Natural killer cell treated with Interleukin-12 subunit alpha and Interleukin-12 subunit beta and Interleukin-15 and Interleukin-18, amount 100 ng/mL, for 72 hours (primary cell): ENCODE data around the gene IL4. TPM values are rescaled to one million over a fixed set of nuclear protein-coding genes. Genes with fewer than 3 reads are reported as not detected.

Experiments
- ATAC-seq, 2 donors: fragments of 150-1000 bp; cut with Tn5 transposase in 1 of 2; sonication (Bioruptor Pico), chemical (Tn5 transposase) in 1 of 2; 2 replicates each; pipeline ENCODE4 v1.10.0; 2021
- DNase-seq: peaks from one replicate; pipeline ENCODE4 v3.0.0; 2022; ENCODE audit warnings: low spot score
- H3K27ac Mint-ChIP-seq, 2 donors: 1 replicate in 1 of 2; 2 replicates in 1 of 2; pipeline ENCODE4 v1.8.0; 2022; ENCODE audit warnings: mixed read lengths in 2 of 2, mild to moderate bottlenecking in 1 of 2, moderate library complexity in 1 of 2
- H3K27me3 Mint-ChIP-seq, 2 donors: 1 replicate in 1 of 2; 2 replicates in 1 of 2; pipeline ENCODE4 v1.8.0; 2022; ENCODE audit warnings: mixed read lengths in 2 of 2
- H3K36me3 Mint-ChIP-seq: one replicate; pipeline ENCODE4 v1.8.0; 2022; ENCODE audit warnings: mixed read lengths
- H3K4me1 Mint-ChIP-seq, 2 donors: 1 replicate in 1 of 2; 2 replicates in 1 of 2; pipeline ENCODE4 v1.8.0; 2022; ENCODE audit warnings: low read depth in 2 of 2, mixed read lengths in 2 of 2, mild to moderate bottlenecking in 1 of 2
- H3K4me3 Mint-ChIP-seq: one replicate; pipeline ENCODE4 v1.8.0; 2022; ENCODE audit warnings: mixed read lengths
- H3K9me3 Mint-ChIP-seq: 2 replicates; pipeline ENCODE4 v1.8.0; 2022; ENCODE audit warnings: mixed read lengths
- total RNA-seq, 2 donors: library from RNA; stranded (reverse); gene quantifications; one replicate each; pipeline ENCODE4 v1.2.3, GENCODE V29; 2022

IL4 gene
- total RNA-seq, 2 donors from 2014 or later, result 2.6 TPM; not detected in 1

- no peaks in the 10 kb centered on the region for H3K9me3 Mint-ChIP-seq
- H3K4me3 Mint-ChIP-seq, result no peak overlapping the region
- H3K36me3 Mint-ChIP-seq, result no peaks in the 10 kb centered on the region
- no peak for ATAC-seq
- peaks cover 5 to 12% of the 10 kb centered on the region in 2 donors for H3K4me1 Mint-ChIP-seq
- peaks cover 4 to 9% of the 10 kb centered on the region in 2 donors for H3K27me3 Mint-ChIP-seq
- H3K27ac Mint-ChIP-seq, result peak overlapping the region in 1 of 2 donors; percentile 40
- no peak for DNase-seq
Observed at GRCh38 chr5:132673488-132673887, 301 bp upstream of the IL4 start.

DNA sequence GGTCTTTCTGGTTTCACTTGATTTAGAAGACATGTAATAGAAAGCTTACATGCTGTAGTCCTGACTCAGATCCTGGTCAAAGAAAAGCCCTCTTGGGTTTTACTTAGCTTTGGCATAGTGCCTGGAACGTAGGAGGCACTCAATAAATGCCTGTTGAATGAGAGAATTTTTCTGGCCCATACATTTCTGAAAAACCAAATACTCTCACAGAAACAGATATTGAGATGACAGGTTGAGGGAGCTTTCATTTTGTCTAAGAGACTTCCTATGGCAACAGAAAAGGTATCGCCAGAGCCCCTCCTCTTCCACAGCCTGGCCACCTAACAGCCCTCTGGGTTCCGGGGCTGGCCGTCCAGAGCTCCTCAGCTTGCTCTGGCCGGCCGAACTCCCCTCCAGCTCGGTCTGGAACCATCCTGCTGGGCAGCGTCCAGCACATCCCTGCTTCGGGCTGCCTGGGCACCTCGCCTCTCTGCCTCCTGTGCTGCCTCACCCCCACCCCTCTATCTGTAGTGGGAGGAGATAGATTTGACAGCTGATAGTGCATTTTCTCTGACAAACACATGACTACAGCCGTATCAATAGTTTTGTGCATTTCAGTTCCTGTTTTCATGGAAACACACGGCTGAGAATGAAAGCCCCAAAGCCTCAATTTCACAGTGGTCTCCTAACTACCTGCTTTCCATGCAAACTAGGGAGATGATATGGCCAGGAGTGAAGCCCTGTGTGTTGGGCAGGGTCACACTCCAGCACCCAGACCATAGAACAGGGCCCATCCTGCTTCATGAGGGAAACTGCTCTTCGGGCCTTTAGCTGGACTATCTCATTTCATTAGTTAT is 1.1 kb downstream of the IL4 start:
- peak overlapping the region; percentile 49 for H3K4me3 Mint-ChIP-seq

GRCh38 chr5:132675936-132676689 is 2.3 kb downstream of the IL4 start:
- H3K36me3 Mint-ChIP-seq, result no peaks in the 10 kb centered on the region
- DNase-seq (no peak), ATAC-seq (peak in 1 of 2 donors; percentile 48)
- peak overlapping the region; percentile 24 for H3K4me3 Mint-ChIP-seq
- peaks cover 9 to 12% of the 10 kb centered on the region in 2 donors for H3K4me1 Mint-ChIP-seq
- H3K9me3 Mint-ChIP-seq, result no peaks in the 10 kb centered on the region
- peaks cover 0 to 7% of the 10 kb centered on the region in 2 donors for H3K27me3 Mint-ChIP-seq
- peak overlapping the region in 1 of 2 donors; percentile 6 for H3K27ac Mint-ChIP-seq

More for the DNA sequence above, 1.1 kb downstream of the IL4 start:
- no peaks in the 10 kb centered on the region for H3K36me3 Mint-ChIP-seq
- DNase-seq, result no peak
- H3K4me1 Mint-ChIP-seq, result peaks cover 5 to 12% of the 10 kb centered on the region in 2 donors
- H3K9me3 Mint-ChIP-seq, result no peaks in the 10 kb centered on the region
- peak in 1 of 2 donors; percentile 54 for ATAC-seq
- peak overlapping the region; percentile 28 to 40 for H3K27ac Mint-ChIP-seq
- H3K27me3 Mint-ChIP-seq, result peaks cover 4 to 9% of the 10 kb centered on the region in 2 donors

DNA sequence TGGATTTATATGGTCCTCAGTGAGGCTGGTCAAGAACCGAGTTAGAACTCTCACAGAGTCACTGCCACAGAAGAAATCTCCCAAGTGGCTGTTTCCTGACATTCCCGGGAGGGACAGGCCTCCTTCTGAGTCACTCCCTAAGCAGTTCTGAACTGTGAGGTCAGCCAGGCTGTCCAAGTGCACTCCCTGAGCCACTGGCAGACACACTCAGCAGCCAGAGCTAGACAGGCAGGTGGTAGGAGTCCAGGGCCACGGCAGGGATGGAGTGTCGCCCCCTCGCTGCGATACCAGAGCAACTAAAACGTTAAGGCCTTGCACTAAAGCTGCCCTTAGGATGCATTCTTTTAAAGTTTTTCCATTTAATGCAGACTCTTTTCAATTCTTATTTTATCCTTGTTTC is 3.4 kb downstream of the IL4 start:
- Mint-ChIP-seq H3K4me1 (peaks cover 10 to 11% of the 10 kb centered on the region in 2 donors), H3K36me3 (no peaks in the 10 kb centered on the region)

DNA sequence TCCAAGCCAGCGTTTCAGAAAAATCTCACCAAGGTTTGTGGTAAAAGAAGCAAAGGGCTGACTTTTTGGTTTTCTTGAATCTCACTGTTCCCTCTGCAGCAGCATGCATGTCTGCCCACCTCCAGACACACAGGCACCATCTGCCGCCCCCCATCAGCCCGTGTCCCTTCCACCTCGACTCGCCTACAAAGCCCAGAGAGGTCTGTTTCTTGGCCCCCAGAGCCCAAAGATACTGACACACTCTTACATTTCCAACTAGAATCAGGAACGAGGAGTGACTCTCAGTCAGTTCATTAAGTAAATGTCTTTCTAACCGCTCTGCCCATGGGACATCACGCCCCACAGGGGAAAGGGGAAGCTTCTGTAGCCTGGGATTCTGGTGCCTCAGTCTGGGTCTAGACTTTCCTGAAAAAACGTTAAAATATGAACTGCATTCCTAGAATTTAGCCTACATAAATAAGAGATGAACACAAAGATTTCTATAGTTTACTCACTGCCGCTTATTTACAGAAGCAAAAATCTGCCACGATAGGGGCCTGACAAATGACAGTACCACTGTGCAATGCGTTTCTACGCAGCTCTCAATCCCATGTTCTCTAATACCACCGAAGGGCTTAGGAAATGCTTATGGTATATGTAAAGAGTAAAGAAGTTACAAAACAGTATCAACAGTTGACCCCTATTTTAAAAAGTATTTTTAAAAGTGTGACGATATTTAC is 4.1 kb downstream of the IL4 start:
- peaks cover 10 to 11% of the 10 kb centered on the region in 2 donors for H3K4me1 Mint-ChIP-seq
- H3K27me3 Mint-ChIP-seq, result peaks cover 0 to 6% of the 10 kb centered on the region in 2 donors
- H3K27ac Mint-ChIP-seq, result no peak overlapping the region
- no peak for ATAC-seq
- DNase-seq, result no peak
- no peaks in the 10 kb centered on the region for H3K9me3 Mint-ChIP-seq
- H3K36me3 Mint-ChIP-seq, result no peaks in the 10 kb centered on the region
- no peak overlapping the region for H3K4me3 Mint-ChIP-seq

More for the DNA sequence above, 3.4 kb downstream of the IL4 start:
- H3K27me3 Mint-ChIP-seq, result peaks cover 0 to 6% of the 10 kb centered on the region in 2 donors
- H3K27ac Mint-ChIP-seq, result peak overlapping the region in 1 of 2 donors; percentile 6
- ATAC-seq (no peak), DNase-seq (no peak)
- no peaks in the 10 kb centered on the region for H3K9me3 Mint-ChIP-seq
- no peak overlapping the region for H3K4me3 Mint-ChIP-seq

- Mint-ChIP-seq H3K9me3 (no peaks in the 10 kb centered on the region), H3K4me1 (peaks cover 10 to 11% of the 10 kb centered on the region in 2 donors), H3K36me3 (no peaks in the 10 kb centered on the region), H3K27me3 (peaks cover 0 to 6% of the 10 kb centered on the region in 2 donors), H3K4me3 (no peak overlapping the region), H3K27ac (no peak overlapping the region)
- ATAC-seq (no peak), DNase-seq (no peak)
Observed at GRCh38 chr5:132678735-132679134, 4.9 kb downstream of the IL4 start.

GRCh38 chr5:132679166-132679565 is 5.4 kb downstream of the IL4 start:
- peaks cover 0 to 6% of the 10 kb centered on the region in 2 donors for H3K27me3 Mint-ChIP-seq
- ATAC-seq, result no peak
- H3K27ac Mint-ChIP-seq, result no peak overlapping the region
- peaks cover 10 to 11% of the 10 kb centered on the region in 2 donors for H3K4me1 Mint-ChIP-seq
- H3K9me3 Mint-ChIP-seq, result no peaks in the 10 kb centered on the region
- no peak for DNase-seq
- no peaks in the 10 kb centered on the region for H3K36me3 Mint-ChIP-seq
- no peak overlapping the region for H3K4me3 Mint-ChIP-seq

- Mint-ChIP-seq H3K36me3 (no peaks in the 10 kb centered on the region), H3K4me1 (peaks cover 12% of the 10 kb centered on the region in 2 donors), H3K4me3 (no peak overlapping the region), H3K9me3 (no peaks in the 10 kb centered on the region), H3K27me3 (peaks cover 0 to 6% of the 10 kb centered on the region in 2 donors), H3K27ac (peak overlapping the region; percentile 9 to 21)
- DNase-seq (no peak), ATAC-seq (no peak)
Observed at GRCh38 chr5:132679717-132680380, 6.1 kb downstream of the IL4 start.

- no peaks in the 10 kb centered on the region for H3K36me3 Mint-ChIP-seq
- no peak for DNase-seq
- peak in 1 of 2 donors; percentile 20 for ATAC-seq
- no peak overlapping the region for H3K4me3 Mint-ChIP-seq
- peaks cover 16 to 17% of the 10 kb centered on the region in 2 donors for H3K4me1 Mint-ChIP-seq
- H3K9me3 Mint-ChIP-seq, result no peaks in the 10 kb centered on the region
- peaks cover 0 to 6% of the 10 kb centered on the region in 2 donors for H3K27me3 Mint-ChIP-seq
- H3K27ac Mint-ChIP-seq, result peak overlapping the region in 1 of 2 donors; percentile 9
Observed at GRCh38 chr5:132680780-132681475, 7.1 kb downstream of the IL4 start.

GRCh38 chr5:132681476-132681831 is 7.7 kb downstream of the IL4 start:
- H3K4me1 Mint-ChIP-seq, result peaks cover 11 to 15% of the 10 kb centered on the region in 2 donors
- no peak for ATAC-seq
- no peak for DNase-seq
- H3K36me3 Mint-ChIP-seq, result no peaks in the 10 kb centered on the region
- H3K4me3 Mint-ChIP-seq, result no peak overlapping the region
- peaks cover 0 to 3% of the 10 kb centered on the region in 2 donors for H3K27me3 Mint-ChIP-seq
- H3K9me3 Mint-ChIP-seq, result no peaks in the 10 kb centered on the region
- peak overlapping the region in 1 of 2 donors; percentile 9 for H3K27ac Mint-ChIP-seq

DNA sequence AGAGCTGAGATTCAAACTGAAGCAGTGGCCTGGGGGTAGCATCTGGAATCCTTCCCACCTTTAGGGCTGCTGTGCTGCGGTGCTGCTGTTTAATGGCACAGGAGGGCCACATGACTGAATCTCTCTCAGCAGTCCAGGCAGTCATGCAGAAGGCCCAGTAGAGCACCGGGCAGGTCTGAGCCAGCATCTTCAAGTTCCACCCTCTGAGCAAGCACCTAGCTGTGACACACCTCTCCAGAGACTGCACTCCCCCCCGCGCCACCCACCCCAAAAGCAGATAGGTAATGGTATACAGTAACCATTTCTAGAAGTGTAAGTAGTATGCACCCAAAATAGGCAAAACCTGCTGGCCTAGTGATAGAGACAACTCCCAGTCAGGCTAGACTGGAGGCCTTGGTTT is 8.2 kb downstream of the IL4 start:
- Mint-ChIP-seq H3K27me3 (peaks cover 0 to 2% of the 10 kb centered on the region in 2 donors), H3K4me3 (no peak overlapping the region), H3K27ac (no peak overlapping the region), H3K4me1 (peaks cover 11 to 15% of the 10 kb centered on the region in 2 donors), H3K9me3 (no peaks in the 10 kb centered on the region), H3K36me3 (no peaks in the 10 kb centered on the region)
- ATAC-seq, result no peak
- DNase-seq, result no peak

DNA sequence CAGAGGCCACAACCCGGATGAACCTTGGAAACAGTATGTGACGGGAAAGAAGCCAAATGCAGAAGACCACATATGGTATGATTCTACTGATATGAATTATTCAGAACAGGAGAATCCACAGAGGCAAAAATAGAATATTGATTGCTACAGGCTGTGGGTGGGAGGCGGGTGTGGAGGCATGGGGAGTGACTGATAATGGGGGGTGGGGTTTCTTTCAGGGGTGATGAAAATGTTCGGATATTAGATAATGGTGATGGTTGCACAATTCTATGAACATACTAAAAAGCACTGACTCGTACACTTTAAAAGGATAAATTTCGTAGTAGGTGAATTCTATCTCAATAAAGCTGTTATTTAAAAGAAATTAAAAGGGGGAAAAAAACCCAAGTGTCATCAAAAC is 10.7 kb downstream of the IL4 start:
- ATAC-seq (no peak), DNase-seq (no peak)
- no peak overlapping the region for H3K4me3 Mint-ChIP-seq
- H3K9me3 Mint-ChIP-seq, result no peaks in the 10 kb centered on the region
- peak overlapping the region in 1 of 2 donors; percentile 16 for H3K27ac Mint-ChIP-seq
- H3K27me3 Mint-ChIP-seq, result peaks cover 0 to 6% of the 10 kb centered on the region in 2 donors
- no peaks in the 10 kb centered on the region for H3K36me3 Mint-ChIP-seq
- peaks cover 27 to 36% of the 10 kb centered on the region in 2 donors for H3K4me1 Mint-ChIP-seq
